Neural progenitor cell (in vitro differentiated cells): Measurements from ENCODE around the gene CHRM4. TPM values are rescaled to one million over a fixed set of nuclear protein-coding genes. Genes with fewer than 3 reads are reported as not detected.

Experiments
- DNase-seq: peaks from one replicate; pipeline ENCODE4 v3.0.0-alpha.2; 2016; ENCODE audit warnings: low spot score
- H2AFZ ChIP-seq: fragments of 200-600 bp; sonication (generic); replicated peaks from 2 replicates; pipeline ENCODE4 v1.6.1; 2016; ENCODE audit warnings: antibody characterized with exemption
- H3F3A ChIP-seq: fragments of 200-600 bp; sonication (generic); 2 replicates; pipeline ENCODE4 v1.6.1; 2016; ENCODE audit warnings: antibody characterized with exemption, low read depth
- H3K27ac ChIP-seq: fragments of 200-600 bp; sonication (generic); 2 replicates; pipeline ENCODE4 v1.5.1; 2016; ENCODE audit warnings: mild to moderate bottlenecking
- H3K27me3 ChIP-seq: fragments of 200-600 bp; sonication (generic); 2 replicates; pipeline ENCODE4 v1.6.1; 2016; ENCODE audit warnings: mild to moderate bottlenecking, moderate library complexity
- H3K36me3 ChIP-seq: fragments of 200-600 bp; sonication (generic); 2 replicates; pipeline ENCODE4 v1.5.1; 2016
- H3K4me1 ChIP-seq: fragments of 200-600 bp; sonication (generic); 2 replicates; pipeline ENCODE4 v1.6.1; 2016; ENCODE audit warnings: mixed run types
- H3K4me2 ChIP-seq: fragments of 200-600 bp; sonication (generic); 2 replicates; pipeline ENCODE4 v1.6.1; 2016
- H3K4me3 ChIP-seq: fragments of 200-600 bp; sonication (generic); 2 replicates; pipeline ENCODE4 v1.5.1; 2016
- H3K79me2 ChIP-seq: fragments of 200-600 bp; sonication (generic); 2 replicates; pipeline ENCODE4 v1.6.1; 2016; ENCODE audit warnings: low read depth
- H3K9ac ChIP-seq: fragments of 200-600 bp; sonication (generic); 2 replicates; pipeline ENCODE4 v1.6.1; 2016
- H3K9me3 ChIP-seq: fragments of 200-600 bp; sonication (generic); 2 replicates; pipeline ENCODE4 v1.5.1; 2016; ENCODE audit warnings: low read depth
- H4K20me1 ChIP-seq: fragments of 200-600 bp; sonication (generic); 2 replicates; pipeline ENCODE4 v1.6.1; 2016; ENCODE audit warnings: low read depth
- H3K27ac Mint-ChIP-seq: 3 replicates; pipeline ENCODE4 v1.8.0; 2021; ENCODE audit warnings: mixed read lengths
- H3K27me3 Mint-ChIP-seq: 2 replicates; pipeline ENCODE4 v1.8.0; 2022; ENCODE audit warnings: low read depth, mild to moderate bottlenecking, inconsistent platforms, moderate library complexity, mixed read lengths; ENCODE audit not compliant: insufficient read depth
- H3K36me3 Mint-ChIP-seq: 3 replicates; pipeline ENCODE4 v1.8.0; 2021; ENCODE audit warnings: mixed read lengths
- H3K4me1 Mint-ChIP-seq: 3 replicates; pipeline ENCODE4 v1.8.0; 2021; ENCODE audit warnings: mixed read lengths
- H3K4me3 Mint-ChIP-seq: 3 replicates; pipeline ENCODE4 v1.8.0; 2021; ENCODE audit warnings: mild to moderate bottlenecking, moderate library complexity, mixed read lengths
- H3K9me3 Mint-ChIP-seq: 3 replicates; pipeline ENCODE4 v1.8.0; 2020; ENCODE audit warnings: mixed read lengths
- CTCF ChIP-seq: fragments of 200-600 bp; sonication (generic); IDR thresholded peaks from 2 replicates; pipeline ENCODE4 v1.5.1; 2017; ENCODE audit warnings: antibody characterized with exemption, mild to moderate bottlenecking
- EZH2 ChIP-seq: fragments of 200-600 bp; sonication (generic); IDR thresholded peaks from 2 replicates; pipeline ENCODE4 v1.6.1; 2017; ENCODE audit warnings: antibody characterized with exemption, mild to moderate bottlenecking, moderate library complexity
- EZH2phosphoT487 ChIP-seq: fragments of 200-600 bp; sonication (generic); IDR thresholded peaks from 2 replicates; pipeline ENCODE4 v1.6.1; 2017; ENCODE audit warnings: antibody characterized with exemption
- total RNA-seq: library from RNA; depleted of rRNA; stranded (reverse); fragments of >200 nt; gene quantifications from 2 replicates; pipeline ENCODE4 v1.2.3, GENCODE V29; 2015; ENCODE audit warnings: low replicate concordance

CHRM4 gene
- total RNA-seq, 1 donor from 2014 or later, result not detected

DNA sequence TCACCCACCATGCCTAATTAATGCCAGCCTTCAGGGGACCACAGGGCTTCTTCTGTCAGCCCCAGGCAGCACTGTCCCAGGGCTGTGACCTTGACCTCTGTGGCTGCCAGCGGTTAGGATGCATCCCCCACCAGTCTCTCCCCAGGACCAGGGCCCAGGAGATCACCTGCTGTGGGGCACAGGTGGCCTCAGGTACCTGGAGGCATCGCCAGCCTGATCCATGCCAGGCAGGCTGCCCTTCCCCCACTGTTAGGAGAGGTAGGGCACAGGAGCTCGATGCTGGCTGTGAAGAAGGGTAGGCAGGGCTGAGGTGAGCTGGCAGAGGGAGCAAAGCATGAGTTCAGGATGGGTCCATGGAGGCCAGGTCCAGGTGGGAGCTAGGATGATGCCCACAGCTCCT, 26.8 kb downstream of the CHRM4 start:
- H3K36me3 ChIP-seq, result no peaks in the 10 kb centered on the region
- peaks cover 71% of the 10 kb centered on the region for H4K20me1 ChIP-seq
- no peak overlapping the region for H3K27ac Mint-ChIP-seq
- no peak overlapping the region for H2AFZ ChIP-seq
- H3K9me3 Mint-ChIP-seq, result no peaks in the 10 kb centered on the region
- H3K4me1 Mint-ChIP-seq, result peaks cover 50% of the 10 kb centered on the region
- peaks cover 4% of the 10 kb centered on the region for H3F3A ChIP-seq
- no peaks in the 10 kb centered on the region for H3K36me3 Mint-ChIP-seq
- TF ChIP-seq EZH2 (no peak), CTCF (no peak), EZH2phosphoT487 (no peak)
- H3K79me2 ChIP-seq, result peaks cover 28% of the 10 kb centered on the region
- no peaks in the 10 kb centered on the region for H3K9me3 ChIP-seq
- DNase-seq, result no peak
- H3K4me1 ChIP-seq, result peaks cover 37% of the 10 kb centered on the region
- H3K9ac ChIP-seq, result no peak overlapping the region
- no peaks in the 10 kb centered on the region for H3K27me3 ChIP-seq
- no peak overlapping the region for H3K4me3 Mint-ChIP-seq
- no peak overlapping the region for H3K4me3 ChIP-seq
- no peak overlapping the region for H3K4me2 ChIP-seq
- H3K27ac ChIP-seq, result no peak overlapping the region
- H3K27me3 Mint-ChIP-seq, result peaks cover 10% of the 10 kb centered on the region

- Histone ChIP-seq H3K4me2 (no peak overlapping the region), H3K4me1 (peaks cover 34% of the 10 kb centered on the region), H3K9ac (no peak overlapping the region), H3K9me3 (no peaks in the 10 kb centered on the region), H3K27ac (no peak overlapping the region), H2AFZ (no peak overlapping the region), H3F3A (peaks cover 4% of the 10 kb centered on the region), H3K36me3 (no peaks in the 10 kb centered on the region), H3K27me3 (no peaks in the 10 kb centered on the region), H3K4me3 (no peak overlapping the region), H4K20me1 (peaks cover 68% of the 10 kb centered on the region), H3K79me2 (peaks cover 35% of the 10 kb centered on the region)
- Mint-ChIP-seq H3K9me3 (no peaks in the 10 kb centered on the region), H3K27me3 (peaks cover 10% of the 10 kb centered on the region), H3K4me3 (no peak overlapping the region), H3K27ac (peak overlapping the region; percentile 46), H3K36me3 (no peaks in the 10 kb centered on the region), H3K4me1 (peaks cover 44% of the 10 kb centered on the region)
- no peak for TF ChIP-seq EZH2
- no peak for TF ChIP-seq EZH2phosphoT487
- TF ChIP-seq CTCF, result no peak
- DNase-seq, result no peak
Observed at GRCh38 chr11:46364056-46364455, 27.5 kb downstream of the CHRM4 start.

DNA sequence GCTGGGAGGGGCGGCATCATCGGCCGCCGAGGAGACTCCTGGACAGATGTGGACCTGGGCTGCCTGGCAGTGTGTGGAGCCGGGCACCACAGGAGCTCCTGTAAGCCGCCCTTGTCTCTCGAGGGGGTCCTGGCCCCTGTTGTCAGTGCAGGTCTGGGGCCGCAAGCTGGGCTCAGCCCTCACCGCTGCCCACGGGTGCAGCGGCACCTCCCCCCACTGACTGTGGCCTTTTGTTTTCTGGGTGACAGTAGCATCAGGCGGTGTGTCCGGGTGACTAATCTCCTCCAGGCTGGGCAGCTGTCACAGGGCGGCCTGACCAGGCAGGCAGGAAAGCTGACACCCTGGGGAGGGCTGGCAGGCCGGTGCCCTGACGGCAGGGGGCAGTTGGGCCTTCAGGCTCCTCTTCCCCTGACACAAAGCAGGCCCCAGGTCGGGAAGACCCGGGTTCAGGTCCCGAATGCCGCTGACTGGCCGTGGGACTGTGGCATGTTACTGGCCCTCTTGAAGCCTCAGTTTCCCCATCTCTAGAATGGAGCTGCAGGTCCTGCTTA, 28.0 kb downstream of the CHRM4 start:
- no peaks in the 10 kb centered on the region for H3K36me3 Mint-ChIP-seq
- H3K9me3 Mint-ChIP-seq, result no peaks in the 10 kb centered on the region
- Histone ChIP-seq H3K9ac (no peak overlapping the region), H3K4me1 (peaks cover 34% of the 10 kb centered on the region), H4K20me1 (peaks cover 64% of the 10 kb centered on the region), H3K9me3 (no peaks in the 10 kb centered on the region), H3F3A (peaks cover 4% of the 10 kb centered on the region), H3K36me3 (no peaks in the 10 kb centered on the region), H3K4me2 (no peak overlapping the region), H3K27ac (no peak overlapping the region), H3K4me3 (no peak overlapping the region), H2AFZ (no peak overlapping the region), H3K27me3 (no peaks in the 10 kb centered on the region), H3K79me2 (peaks cover 40% of the 10 kb centered on the region)
- H3K27ac Mint-ChIP-seq, result peak overlapping the region; percentile 46
- peaks cover 7% of the 10 kb centered on the region for H3K27me3 Mint-ChIP-seq
- TF ChIP-seq EZH2 (no peak), CTCF (no peak), EZH2phosphoT487 (no peak)
- no peak for DNase-seq
- H3K4me3 Mint-ChIP-seq, result no peak overlapping the region
- H3K4me1 Mint-ChIP-seq, result peaks cover 43% of the 10 kb centered on the region
